ENCODE data around the gene TMEM143.
A peak's percentile ranks its signal among the peaks of the same experiment; 100 is the strongest.
"Not testable (repeated sequence)": the region's sequence is repeated elsewhere in the genome, so short reads cannot be mapped to it uniquely, and the experiment has no call there.

Gene TMEM143

GRCh38 chr19:48310227-48310626 is 53.5 kb downstream of the TMEM143 start:
- intact Hi-C loops (cut with DNase I): no loop called here
- no peak for DNase-seq

GRCh38 chr19:48309731-48310130 is 54.0 kb downstream of the TMEM143 start:
- DNase-seq; intact Hi-C loops (cut with DNase I): not testable (repeated sequence)

GRCh38 chr19:48308631-48309586 is 54.8 kb downstream of the TMEM143 start:
- intact Hi-C loops (cut with DNase I): no loop called here
- DNase-seq: peak in 34 of 42 donors; percentile 24 to 85 (median 56)

GRCh38 chr19:48303866-48304265 is 59.9 kb downstream of the TMEM143 start:
- intact Hi-C loops (cut with DNase I): no loop called here

GRCh38 chr19:48303367-48303766 is 60.4 kb downstream of the TMEM143 start:
- intact Hi-C loops (cut with DNase I): no loop called here
- DNase-seq: no peak

More at GRCh38 chr19:48303866-48304265, 59.9 kb downstream of the TMEM143 start:
- DNase-seq: no peak

- intact Hi-C loops (cut with DNase I): no loop called here
- no peak for DNase-seq
Measured at GRCh38 chr19:48302600-48302959, 61.2 kb downstream of the TMEM143 start.

- intact Hi-C loops (cut with DNase I): no loop called here
Measured at GRCh38 chr19:48301886-48302599, 61.7 kb downstream of the TMEM143 start.

GRCh38 chr19:48297975-48298374 is 65.8 kb downstream of the TMEM143 start:
- intact Hi-C loops (cut with DNase I): no loop called here
- DNase-seq: no peak

More at GRCh38 chr19:48301886-48302599, 61.7 kb downstream of the TMEM143 start:
- DNase-seq: no peak

- intact Hi-C loops (cut with DNase I): no loop called here
- DNase-seq: no peak
Measured at GRCh38 chr19:48296963-48297734, 66.6 kb downstream of the TMEM143 start.

GRCh38 chr19:48295458-48295857 is 68.3 kb downstream of the TMEM143 start:
- intact Hi-C loops (cut with DNase I): no loop called here
- DNase-seq: no peak

- DNase-seq: peak in 33 of 42 donors; percentile 20 to 79 (median 40)
- intact Hi-C loops (cut with DNase I): no loop called here
Measured at GRCh38 chr19:48292798-48293197, 70.9 kb downstream of the TMEM143 start.

GRCh38 chr19:48291489-48291815 is 72.3 kb downstream of the TMEM143 start:
- DNase-seq; intact Hi-C loops (cut with DNase I): not testable (repeated sequence)

GRCh38 chr19:48290771-48291488 is 72.8 kb downstream of the TMEM143 start:
- intact Hi-C loops (cut with DNase I): no loop called here

GRCh38 chr19:48290401-48290770 is 73.4 kb downstream of the TMEM143 start:
- DNase-seq: peak in 17 of 42 donors; percentile 12 to 74 (median 28)
- intact Hi-C loops (cut with DNase I): no loop called here

More at GRCh38 chr19:48290771-48291488, 72.8 kb downstream of the TMEM143 start:
- DNase-seq: peak; percentile 41 to 90 (median 79)

GRCh38 chr19:48287748-48288147 is 76.0 kb downstream of the TMEM143 start:
- no peak for DNase-seq
- intact Hi-C loops (cut with DNase I): no loop called here

GRCh38 chr19:48284896-48285295 is 78.8 kb downstream of the TMEM143 start:
- intact Hi-C loops (cut with DNase I): no loop called here
- DNase-seq: no peak

GRCh38 chr19:48283908-48284307 is 79.8 kb downstream of the TMEM143 start:
- no peak for DNase-seq
- intact Hi-C loops (cut with DNase I): no loop called here

Data from head of caudate nucleus (tissue), 42 donors.